Endothelial cell of umbilical vein (primary cell): ENCODE data around the gene TAF11L2.

Experiments used
- CTCF ChIP-seq, 2 donors: IDR thresholded peaks; 1 replicate in 1 of 2; 2 replicates in 1 of 2; pipeline ENCODE4 v1.5.1; 2011; ENCODE audit warnings: low read length in 2 of 2, mild to moderate bottlenecking in 2 of 2, moderate library complexity in 2 of 2, control low read depth in 1 of 2, inconsistent platforms in 1 of 2, low read depth in 1 of 2; ENCODE audit not compliant: insufficient read depth in 1 of 2; ENCODE audit errors: extremely low read depth in 1 of 2
- EZH2 ChIP-seq: IDR thresholded peaks from 2 replicates; pipeline ENCODE4 v1.6.1; 2012; ENCODE audit warnings: borderline replicate concordance, low read depth, mild to moderate bottlenecking, moderate library complexity, low read length, inconsistent platforms; ENCODE audit not compliant: severe bottlenecking
- FOS ChIP-seq: IDR thresholded peaks from 2 replicates; pipeline ENCODE4 v1.6.1; 2011; ENCODE audit warnings: mild to moderate bottlenecking, low read length, moderate library complexity, borderline replicate concordance; ENCODE audit not compliant: insufficient read depth
- JUN ChIP-seq: IDR thresholded peaks from 2 replicates; pipeline ENCODE4 v1.6.1; 2011; ENCODE audit warnings: borderline replicate concordance, low read depth; ENCODE audit not compliant: insufficient read length, insufficient read depth
- MAX ChIP-seq: IDR thresholded peaks from 2 replicates; pipeline ENCODE4 v1.6.1; 2011; ENCODE audit not compliant: insufficient read depth, insufficient read length
- MYC ChIP-seq: IDR thresholded peaks from one replicate; pipeline ENCODE4 v1.6.1; 2011; ENCODE audit warnings: mild to moderate bottlenecking, low read depth, low read length
- POLR2A ChIP-seq: IDR thresholded peaks from 2 replicates; pipeline ENCODE4 v1.6.1; 2012; ENCODE audit warnings: low read depth, mild to moderate bottlenecking, control low read depth, low read length
- POLR2AphosphoS5 ChIP-seq: IDR thresholded peaks from 2 replicates; pipeline ENCODE4 v1.6.1; 2012; ENCODE audit warnings: low read depth, mild to moderate bottlenecking, control low read depth, low read length, moderate library complexity; ENCODE audit not compliant: insufficient read depth

- TF ChIP-seq POLR2A (no peak), EZH2 (no peak), CTCF (IDR thresholded peaks at IDR 0.05; ENCODE audit: extremely low read depth in 1 of 2, insufficient read depth in 1 of 2, low read depth in 1 of 2, low read length in 2 of 2) (no peak), JUN (no peak), MAX (no peak), POLR2AphosphoS5 (no peak), MYC (no peak), FOS (no peak)
Observed at GRCh38 chr5:17477043-17477442, 21.0 kb upstream of the TAF11L2 start.
